Measurements from ENCODE around the gene STT3B.
A peak's percentile ranks its signal among the peaks of the same experiment; 100 is the strongest.
"Not testable (repeated sequence)": the region's sequence is repeated elsewhere in the genome, so short reads cannot be mapped to it uniquely, and the experiment has no call there.

The STT3B gene

GRCh38 chr3:31532587-31533168 is at the start of gene STT3B:
STT3B (plus strand) TSS chr3:31532925; CDS start chr3:31532999, 74 bp downstream.
- DNase-seq (ENCODE audit: low read depth in 2 of 2) = peak; percentile 71 to 78

- no peak for DNase-seq (ENCODE audit: low read depth in 2 of 2)
Observed at GRCh38 chr3:31483776-31484175, 48.9 kb upstream of the STT3B start.

GRCh38 chr3:31485196-31485595 is 47.5 kb upstream of the STT3B start:
- DNase-seq (ENCODE audit: low read depth in 2 of 2) = no peak

GRCh38 chr3:31486865-31487533 is 45.7 kb upstream of the STT3B start:
- no peak for DNase-seq (ENCODE audit: low read depth in 2 of 2)

GRCh38 chr3:31488475-31489017 is 44.2 kb upstream of the STT3B start:
- no peak for DNase-seq (ENCODE audit: low read depth in 2 of 2)

GRCh38 chr3:31490502-31490901 is 42.2 kb upstream of the STT3B start:
- DNase-seq (ENCODE audit: low read depth in 2 of 2) = no peak

- DNase-seq (ENCODE audit: low read depth in 2 of 2) = no peak
Observed at GRCh38 chr3:31491660-31492059, 41.1 kb upstream of the STT3B start.

- DNase-seq (ENCODE audit: low read depth in 2 of 2) = no peak
Observed at GRCh38 chr3:31493149-31493548, 39.6 kb upstream of the STT3B start.

GRCh38 chr3:31495971-31496665 is 36.6 kb upstream of the STT3B start:
- DNase-seq (ENCODE audit: low read depth in 2 of 2) = no peak

GRCh38 chr3:31498791-31499190 is 33.9 kb upstream of the STT3B start:
- DNase-seq (ENCODE audit: low read depth in 2 of 2) = no peak

GRCh38 chr3:31499281-31499680 is 33.4 kb upstream of the STT3B start:
- no peak for DNase-seq (ENCODE audit: low read depth in 2 of 2)

GRCh38 chr3:31502803-31503221 is 29.9 kb upstream of the STT3B start:
- DNase-seq (ENCODE audit: low read depth in 2 of 2) = no peak

- no peak for DNase-seq (ENCODE audit: low read depth in 2 of 2)
Observed at GRCh38 chr3:31503456-31503855, 29.3 kb upstream of the STT3B start.

- no peak for DNase-seq (ENCODE audit: low read depth in 2 of 2)
Observed at GRCh38 chr3:31504230-31504629, 28.5 kb upstream of the STT3B start.

GRCh38 chr3:31505371-31506048 is 27.2 kb upstream of the STT3B start:
- no peak for DNase-seq (ENCODE audit: low read depth in 2 of 2)

GRCh38 chr3:31506515-31506914 is 26.2 kb upstream of the STT3B start:
- not testable (repeated sequence) for DNase-seq (ENCODE audit: low read depth in 2 of 2)

- no peak for DNase-seq (ENCODE audit: low read depth in 2 of 2)
Observed at GRCh38 chr3:31508452-31509146, 24.1 kb upstream of the STT3B start.

- DNase-seq (ENCODE audit: low read depth in 2 of 2) = no peak
Observed at GRCh38 chr3:31509147-31509728, 23.5 kb upstream of the STT3B start.

GRCh38 chr3:31514570-31514969 is 18.2 kb upstream of the STT3B start:
- no peak for DNase-seq (ENCODE audit: low read depth in 2 of 2)

GRCh38 chr3:31515486-31516284 is 17.0 kb upstream of the STT3B start:
- no peak for DNase-seq (ENCODE audit: low read depth in 2 of 2)

Measured in stimulated activated CD8-positive, alpha-beta memory T cell treated with anti-CD3 and anti-CD28 coated beads, Interleukin-15, amount 100 ng/mL, for 4 hours (primary cell).